ENCODE data around the gene ARL6IP4.

ARL6IP4 gene

DNA sequence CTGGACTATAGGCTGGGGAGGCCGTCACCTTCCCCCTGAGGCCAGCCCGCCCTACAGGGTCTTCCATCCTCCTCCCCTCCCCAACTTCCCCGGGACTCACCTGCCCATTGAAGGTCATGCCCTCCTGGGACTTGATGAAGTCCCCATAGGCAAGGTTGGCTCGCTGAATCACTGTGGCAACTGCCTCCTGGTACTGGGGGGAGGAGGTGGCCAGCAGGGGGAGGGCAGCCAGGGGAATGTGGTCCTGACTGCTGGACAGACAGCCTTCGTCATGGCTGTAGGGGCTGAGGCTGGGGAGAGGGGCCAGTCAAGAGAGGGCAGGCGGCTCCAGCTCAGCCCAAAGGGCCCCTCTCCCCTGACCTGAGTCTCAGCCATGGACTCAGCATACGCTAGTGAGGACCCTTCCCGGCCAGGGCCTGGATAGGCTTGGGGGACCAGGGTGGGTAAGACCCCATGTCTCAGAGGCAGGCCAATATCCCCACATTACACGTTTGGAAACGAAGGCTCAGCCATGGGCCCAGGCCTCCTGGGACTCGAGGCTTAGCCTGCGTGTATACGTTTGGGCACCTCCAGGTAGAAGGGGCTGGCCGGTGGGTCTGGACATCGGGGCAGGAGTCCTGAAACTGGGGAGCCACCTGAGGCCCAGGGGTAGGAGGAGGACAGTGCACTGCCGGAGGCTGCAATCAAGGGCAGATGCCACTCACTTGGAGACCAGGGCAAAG, 16.3 kb downstream of the ARL6IP4 start (continued):
- no peak for TF ChIP-seq ZNF18 (tag by site-specific recombination; IDR thresholded peaks at IDR 0.05)
- TF ChIP-seq SP2 (tag by site-specific recombination; IDR thresholded peaks at IDR 0.05): no peak
- TF ChIP-seq ZBTB6 (tag by site-specific recombination; IDR thresholded peaks at IDR 0.05): no peak
- no peak for TF ChIP-seq ZNF223 (tag by site-specific recombination; IDR thresholded peaks at IDR 0.05)

DNA sequence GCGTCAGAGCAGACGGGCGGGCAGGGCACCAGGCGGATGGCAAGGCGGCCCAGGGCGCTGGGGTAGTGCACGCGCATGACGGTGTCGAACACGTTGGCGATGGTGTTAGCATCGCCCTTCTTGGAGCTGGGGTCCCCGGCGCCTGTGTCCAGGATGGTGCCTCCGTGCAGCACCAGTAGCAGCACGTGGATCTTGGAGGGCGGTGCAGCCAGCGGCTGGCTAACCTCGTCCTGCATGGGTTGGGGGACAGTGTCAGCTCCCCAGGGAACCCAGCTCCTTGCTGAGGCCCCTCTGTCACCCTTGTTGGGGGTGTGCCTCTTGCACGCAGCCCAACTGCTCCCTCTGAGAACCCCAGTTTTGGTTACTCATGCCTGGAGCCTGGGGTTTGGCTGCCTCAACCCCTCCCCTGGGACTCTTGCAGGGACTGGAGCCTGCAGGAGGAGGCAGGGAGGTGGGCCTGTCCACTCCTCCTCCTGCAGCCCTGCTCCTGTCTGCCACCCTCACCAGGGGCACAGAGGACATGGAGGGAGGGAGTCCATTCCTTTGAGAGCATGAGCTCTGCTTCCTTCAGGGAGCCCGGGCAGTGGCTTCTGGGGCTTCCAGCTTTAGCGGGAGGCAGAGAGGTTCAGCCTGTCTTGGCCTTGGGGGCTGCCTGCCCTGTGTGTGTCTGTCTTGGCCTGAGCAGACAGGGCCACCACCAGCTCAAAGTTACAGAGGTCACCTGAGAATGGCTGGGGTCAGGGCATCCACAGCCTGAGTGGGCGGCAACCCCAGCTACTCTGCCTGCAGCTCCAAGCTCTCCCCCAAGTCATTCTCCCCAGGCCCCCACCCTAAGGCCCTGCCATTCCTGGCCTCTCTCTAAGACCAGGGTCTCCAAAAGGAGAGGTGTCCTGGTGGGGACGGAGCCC, 17.1 kb downstream of the ARL6IP4 start:
- CTCF ChIA-PET: interaction anchor here (0.5 kb wide), 1 partner anchor 62 kb away, joined by 3 read pairs; no protein-coding TSS in a partner anchor
- H3K27ac ChIP-seq (ENCODE audit: extremely low read depth, low read depth, low read length): no peak overlapping the region
- POLR2A ChIA-PET: no interaction called here

GRCh38 chr12:122998316-122998715, 17.8 kb downstream of the ARL6IP4 start:
- Histone ChIP-seq H3K4me1 (ENCODE audit: control insufficient read depth, insufficient read depth, low read length) (no peaks in the 10 kb centered on the region), H3K27ac (ENCODE audit: extremely low read depth, low read depth, low read length) (no peak overlapping the region), H3K9me3 (ENCODE audit: control insufficient read depth, insufficient read depth, low read depth, low read length) (no peaks in the 10 kb centered on the region), H3K36me3 (ENCODE audit: control insufficient read depth in 2 of 2, insufficient read depth in 1 of 2, low read length in 2 of 2) (no peaks in the 10 kb centered on the region), H3K4me3 (ENCODE audit: low read depth, low read length) (no peak overlapping the region)
- POLR2A ChIA-PET: interaction anchor here (0.7 kb wide), 1 partner anchor 107 kb away, joined by 3 read pairs; no protein-coding TSS in a partner anchor
- CTCF ChIA-PET: no interaction called here
- TF ChIP-seq ZNF398 (tag by site-specific recombination; IDR thresholded peaks at IDR 0.05) (no peak), ZNF423 (tag by site-specific recombination; IDR thresholded peaks at IDR 0.05) (no peak), ZNF16 (tag by site-specific recombination; IDR thresholded peaks at IDR 0.05; ENCODE audit: low read depth) (no peak), ZNF629 (tag by site-specific recombination; IDR thresholded peaks at IDR 0.05) (no peak), ZIC2 (tag by site-specific recombination; IDR thresholded peaks at IDR 0.05) (no peak), ZNF488 (tag by site-specific recombination; IDR thresholded peaks at IDR 0.05) (no peak), ZNF155 (tag by site-specific recombination; IDR thresholded peaks at IDR 0.05) (no peak), ZBTB44 (tag by site-specific recombination; IDR thresholded peaks at IDR 0.05) (no peak), ZNF341 (tag by site-specific recombination; IDR thresholded peaks at IDR 0.05; ENCODE audit: low read depth) (no peak), GLI2 (tag by site-specific recombination; IDR thresholded peaks at IDR 0.05; ENCODE audit: borderline replicate concordance, low read depth) (no peak), ZNF48 (tag by site-specific recombination; IDR thresholded peaks at IDR 0.05) (no peak)
- TF ChIP-seq, protein P1, sequence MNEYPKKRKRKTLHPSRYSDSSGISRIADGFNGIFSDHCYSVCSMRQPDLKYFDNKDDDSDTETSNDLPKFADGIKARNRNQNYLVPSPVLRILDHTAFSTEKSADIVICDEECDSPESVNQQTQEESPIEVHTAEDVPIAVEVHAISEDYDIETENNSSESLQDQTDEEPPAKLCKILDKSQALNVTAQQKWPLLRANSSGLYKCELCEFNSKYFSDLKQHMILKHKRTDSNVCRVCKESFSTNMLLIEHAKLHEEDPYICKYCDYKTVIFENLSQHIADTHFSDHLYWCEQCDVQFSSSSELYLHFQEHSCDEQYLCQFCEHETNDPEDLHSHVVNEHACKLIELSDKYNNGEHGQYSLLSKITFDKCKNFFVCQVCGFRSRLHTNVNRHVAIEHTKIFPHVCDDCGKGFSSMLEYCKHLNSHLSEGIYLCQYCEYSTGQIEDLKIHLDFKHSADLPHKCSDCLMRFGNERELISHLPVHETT (tag by site-specific recombination; IDR thresholded peaks at IDR 0.05): no peak

More for the DNA sequence above, 17.1 kb downstream of the ARL6IP4 start:
- no peaks in the 10 kb centered on the region for H3K36me3 ChIP-seq (ENCODE audit: control insufficient read depth in 2 of 2, insufficient read depth in 1 of 2, low read length in 2 of 2)
- no peak overlapping the region for H3K4me3 ChIP-seq (ENCODE audit: low read depth, low read length)
- no peaks in the 10 kb centered on the region for H3K9me3 ChIP-seq (ENCODE audit: control insufficient read depth, insufficient read depth, low read depth, low read length)
- H3K4me1 ChIP-seq (ENCODE audit: control insufficient read depth, insufficient read depth, low read length): no peaks in the 10 kb centered on the region
- TF ChIP-seq, protein P2, sequence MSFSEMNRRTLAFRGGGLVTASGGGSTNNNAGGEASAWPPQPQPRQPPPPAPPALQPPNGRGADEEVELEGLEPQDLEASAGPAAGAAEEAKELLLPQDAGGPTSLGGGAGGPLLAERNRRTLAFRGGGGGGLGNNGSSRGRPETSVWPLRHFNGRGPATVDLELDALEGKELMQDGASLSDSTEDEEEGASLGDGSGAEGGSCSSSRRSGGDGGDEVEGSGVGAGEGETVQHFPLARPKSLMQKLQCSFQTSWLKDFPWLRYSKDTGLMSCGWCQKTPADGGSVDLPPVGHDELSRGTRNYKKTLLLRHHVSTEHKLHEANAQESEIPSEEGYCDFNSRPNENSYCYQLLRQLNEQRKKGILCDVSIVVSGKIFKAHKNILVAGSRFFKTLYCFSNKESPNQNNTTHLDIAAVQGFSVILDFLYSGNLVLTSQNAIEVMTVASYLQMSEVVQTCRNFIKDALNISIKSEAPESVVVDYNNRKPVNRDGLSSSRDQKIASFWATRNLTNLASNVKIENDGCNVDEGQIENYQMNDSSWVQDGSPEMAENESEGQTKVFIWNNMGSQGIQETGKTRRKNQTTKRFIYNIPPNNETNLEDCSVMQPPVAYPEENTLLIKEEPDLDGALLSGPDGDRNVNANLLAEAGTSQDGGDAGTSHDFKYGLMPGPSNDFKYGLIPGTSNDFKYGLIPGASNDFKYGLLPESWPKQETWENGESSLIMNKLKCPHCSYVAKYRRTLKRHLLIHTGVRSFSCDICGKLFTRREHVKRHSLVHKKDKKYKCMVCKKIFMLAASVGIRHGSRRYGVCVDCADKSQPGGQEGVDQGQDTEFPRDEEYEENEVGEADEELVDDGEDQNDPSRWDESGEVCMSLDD (tag by site-specific recombination; IDR thresholded peaks at IDR 0.05): no peak
- peak; percentile 18; the same call in 1 of the 2 replicates for TF ChIP-seq ZIC2 (tag by site-specific recombination; IDR thresholded peaks at IDR 0.05)
